ENCODE data around the gene DISC1.

Gene DISC1

GRCh38 chr1:231828182-231828920, 201.8 kb downstream of the DISC1 start:
- no peak for DNase-seq

DNA sequence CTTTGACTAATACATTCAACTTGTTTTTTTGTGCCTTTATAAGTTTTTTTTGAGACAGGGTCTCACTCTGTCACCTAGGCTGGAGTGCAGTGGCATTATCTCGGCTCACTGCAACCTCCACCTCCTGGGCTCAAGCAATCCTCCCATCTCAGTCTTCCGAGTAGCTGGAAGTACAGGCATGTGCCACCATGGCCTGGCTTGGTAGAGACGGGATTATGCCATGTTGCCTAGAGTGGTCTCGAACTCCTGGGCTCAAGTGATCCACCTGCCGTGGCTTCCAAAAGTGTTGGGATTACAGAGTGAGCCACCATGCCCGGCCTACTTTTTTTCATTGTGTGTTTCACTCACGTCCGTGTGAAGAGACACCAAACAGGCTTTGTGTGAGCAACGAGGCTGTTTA, 202.7 kb downstream of the DISC1 start:
- DNase-seq: no peak

DNA sequence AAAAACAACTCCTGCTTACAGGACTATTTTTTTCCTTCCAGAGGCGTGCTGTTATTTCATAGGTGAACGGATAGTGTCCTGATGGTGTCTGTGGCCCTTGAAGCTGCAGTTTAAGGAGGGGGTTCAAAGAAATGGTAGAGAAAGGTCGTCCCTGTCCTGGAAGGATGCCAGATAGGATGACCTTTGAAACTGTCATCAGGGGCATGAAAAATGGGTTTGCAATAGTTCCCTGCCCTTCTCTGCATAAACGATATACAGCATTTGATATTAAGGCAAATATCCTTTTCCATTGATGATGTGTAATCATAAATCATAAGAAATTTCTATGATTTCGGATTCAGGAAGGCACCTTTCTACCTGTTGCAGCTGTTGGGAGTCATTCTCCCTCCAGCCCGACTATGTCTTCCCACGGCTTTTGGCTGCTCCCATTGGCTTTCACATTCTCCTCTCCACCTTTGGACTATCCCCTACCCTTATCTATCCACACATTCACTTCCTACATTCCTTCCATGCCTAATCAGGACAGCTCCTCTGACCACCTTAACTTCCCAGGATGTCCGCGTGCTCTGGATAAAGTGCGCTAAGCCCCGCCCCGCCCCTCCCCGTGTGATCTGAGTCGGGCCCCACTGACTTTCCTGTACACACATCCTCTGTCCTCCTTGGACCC, 209.8 kb downstream of the DISC1 start:
- no peak for DNase-seq

DNA sequence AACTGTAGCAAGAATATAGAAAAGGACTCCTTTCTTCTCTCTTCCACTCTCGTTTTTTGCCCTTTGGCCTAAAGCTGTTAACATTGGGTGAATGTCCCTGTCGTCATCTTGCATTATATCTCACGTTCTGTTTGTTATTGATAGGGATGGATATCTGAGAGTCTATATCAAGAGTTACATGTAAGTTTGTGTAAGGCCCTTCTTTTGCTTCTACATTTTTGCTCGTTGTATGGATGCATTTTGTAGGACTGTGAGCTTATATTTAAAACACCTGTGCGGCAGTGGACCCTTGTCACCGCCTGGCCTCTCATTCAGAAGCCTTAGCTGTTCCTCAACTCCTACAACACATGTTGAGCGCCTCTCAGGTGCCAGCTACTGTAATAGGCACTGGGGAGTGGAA, 211.9 kb downstream of the DISC1 start:
- no peak for DNase-seq

DNA sequence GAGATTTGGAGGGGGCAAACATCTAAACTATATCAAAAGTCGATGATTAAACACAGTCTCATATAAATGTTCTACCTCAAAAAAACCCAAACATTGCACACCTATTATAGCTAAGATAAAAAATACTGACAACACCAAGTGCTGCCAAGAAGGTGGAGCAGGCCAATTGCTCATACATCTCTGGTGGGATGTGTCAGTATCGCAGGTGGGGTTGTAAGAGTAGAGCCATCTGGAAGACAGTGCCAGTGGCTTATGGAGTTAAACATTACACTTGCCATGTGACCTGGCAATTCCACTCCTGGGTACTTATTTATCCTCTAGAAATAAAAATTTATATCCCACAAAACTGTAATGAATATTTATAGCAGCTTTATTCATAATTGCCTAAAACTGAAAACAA, 213.4 kb downstream of the DISC1 start:
- DNase-seq: no peak

DNA sequence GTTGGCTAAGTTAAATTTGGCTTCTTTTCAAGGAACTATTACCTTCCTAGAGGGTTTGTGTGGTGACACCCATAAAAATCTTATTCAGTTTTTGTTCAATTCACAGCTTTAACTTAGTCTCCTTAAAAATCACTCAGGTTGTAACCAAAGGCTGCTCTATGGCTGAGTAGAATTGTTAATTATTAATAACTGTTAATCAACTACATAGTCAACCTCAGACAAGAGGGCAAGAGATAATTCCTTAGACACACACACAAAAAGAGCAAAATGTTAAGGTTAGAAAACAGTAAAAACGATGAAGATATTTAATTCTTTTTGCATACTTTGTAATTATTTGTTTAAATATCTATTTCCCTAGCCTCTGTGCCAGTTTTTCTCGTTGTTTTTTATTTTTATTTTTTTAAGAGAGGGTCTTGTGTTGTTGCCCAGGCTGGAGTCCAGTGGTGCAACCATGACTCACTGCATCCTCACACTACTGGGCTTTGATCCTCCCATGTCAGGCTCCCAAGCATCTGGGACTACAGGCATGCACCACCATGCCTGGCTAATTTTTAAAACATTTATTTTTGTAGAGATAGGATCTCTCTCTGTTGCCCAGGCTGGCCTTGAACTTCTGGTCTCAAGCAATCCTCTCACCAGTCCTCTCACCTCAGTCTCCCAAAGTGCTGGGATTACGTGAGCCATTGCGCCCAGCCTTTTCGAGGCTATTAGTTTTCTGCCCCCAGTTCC, 215.2 kb downstream of the DISC1 start:
- DNase-seq: no peak

DNA sequence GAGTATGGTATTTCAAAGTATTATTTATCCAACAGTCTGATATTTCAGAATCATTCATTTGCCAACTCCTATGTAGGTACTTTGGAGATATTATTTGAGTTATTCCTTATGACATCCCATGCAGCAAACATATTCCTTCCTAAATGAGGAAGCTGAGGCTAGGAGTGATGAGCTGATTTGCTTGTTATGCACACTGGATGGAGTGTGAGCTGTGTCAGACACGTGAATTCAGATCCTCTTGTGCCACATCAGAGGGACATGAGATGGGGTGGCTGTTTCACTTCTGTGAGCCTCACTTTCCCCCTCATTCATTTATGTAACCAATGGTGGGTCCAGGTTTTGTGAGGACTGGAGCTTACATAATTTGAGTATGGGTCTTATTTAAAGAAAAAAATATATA, 215.9 kb downstream of the DISC1 start:
- DNase-seq: no peak

GRCh38 chr1:231844986-231845502, 218.5 kb downstream of the DISC1 start:
- no peak for DNase-seq

DNA sequence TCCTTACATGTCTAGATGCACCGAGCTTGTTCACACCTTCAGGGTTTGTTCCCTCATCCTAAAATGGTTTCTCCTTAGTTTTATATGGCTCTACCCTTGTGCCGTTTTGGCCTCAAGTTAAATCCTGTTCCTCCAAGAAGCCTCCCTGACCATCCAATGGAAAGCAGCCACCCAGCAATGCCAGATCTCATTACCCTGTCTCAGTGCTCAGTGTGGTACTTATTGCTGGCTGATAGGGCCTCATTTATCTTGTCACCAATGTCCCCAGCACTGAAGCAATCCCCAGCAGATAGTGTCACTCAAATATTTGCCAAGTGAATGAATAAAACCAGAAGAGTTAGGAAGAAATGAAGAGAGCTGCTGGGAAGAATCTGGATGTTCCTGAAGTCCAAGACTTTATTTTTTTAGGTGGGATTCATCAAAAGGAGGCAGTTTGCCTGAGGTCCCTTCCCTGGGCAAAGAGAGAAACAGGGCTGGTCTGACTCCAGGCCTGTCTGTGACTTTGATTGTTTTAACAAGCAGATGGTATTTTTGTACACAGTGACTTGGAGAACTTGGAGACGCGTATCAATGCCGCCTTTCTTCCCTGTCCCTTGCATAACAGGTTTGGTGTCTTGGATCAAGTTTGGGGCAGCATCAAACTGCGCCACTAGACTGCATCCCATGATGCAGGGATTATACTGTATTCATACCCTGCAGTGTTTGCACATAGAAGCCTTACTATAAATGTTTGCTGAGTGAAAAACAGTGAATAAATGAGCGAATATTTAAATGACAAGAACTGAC, 221.2 kb downstream of the DISC1 start:
- no peak for DNase-seq

DNA sequence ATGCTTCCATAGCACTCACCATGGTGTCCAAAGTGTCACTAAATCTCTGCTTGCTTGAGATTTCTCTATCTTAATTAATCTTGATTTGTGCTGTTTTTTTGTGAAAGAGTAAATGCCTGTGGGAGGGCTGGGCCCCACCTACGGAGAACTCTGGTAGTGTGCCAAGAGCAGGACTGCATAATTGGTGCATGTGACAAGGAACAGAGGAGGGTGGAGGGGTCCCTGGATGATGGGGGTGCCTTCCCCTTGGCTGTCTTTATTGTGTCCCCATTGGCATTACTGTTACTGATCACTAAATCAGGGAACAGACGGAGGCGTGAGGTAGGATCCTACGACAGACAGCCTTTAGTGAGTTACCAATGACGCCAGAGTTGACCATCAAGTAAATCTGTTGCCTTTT, 223.4 kb downstream of the DISC1 start:
- no peak for DNase-seq

GRCh38 chr1:231850786-231851185, 224.2 kb downstream of the DISC1 start:
- DNase-seq: no peak

DNA sequence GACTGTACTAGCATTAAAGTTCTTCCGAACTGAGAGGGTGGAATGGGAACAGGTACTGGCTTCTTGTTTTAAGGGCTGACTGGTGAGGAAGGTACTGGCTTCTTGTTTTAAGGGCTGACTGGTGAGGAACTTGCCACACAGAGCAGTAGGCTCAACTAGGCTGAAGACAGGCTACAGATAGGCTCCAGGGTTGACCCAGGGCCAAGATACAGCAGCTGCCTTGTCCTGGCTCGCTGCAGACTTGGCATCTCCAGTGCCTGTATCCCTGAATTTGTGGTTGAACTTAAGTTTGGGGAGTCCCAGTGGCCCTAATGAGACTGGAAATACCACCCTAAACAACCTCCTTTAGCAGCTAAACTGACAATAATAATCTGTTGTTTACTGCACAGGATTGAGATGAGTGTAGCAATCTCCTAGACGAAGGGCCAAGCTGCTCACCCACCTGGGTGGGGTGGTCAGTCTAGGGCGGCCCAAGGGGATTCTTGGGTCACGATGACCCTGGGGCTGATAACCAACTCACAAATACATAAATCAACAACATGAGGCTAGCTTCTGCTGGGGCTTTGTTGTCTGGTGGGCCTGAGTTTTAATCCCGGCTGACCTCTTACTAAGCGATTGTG, 227.1 kb downstream of the DISC1 start:
- no peak for DNase-seq

DNA sequence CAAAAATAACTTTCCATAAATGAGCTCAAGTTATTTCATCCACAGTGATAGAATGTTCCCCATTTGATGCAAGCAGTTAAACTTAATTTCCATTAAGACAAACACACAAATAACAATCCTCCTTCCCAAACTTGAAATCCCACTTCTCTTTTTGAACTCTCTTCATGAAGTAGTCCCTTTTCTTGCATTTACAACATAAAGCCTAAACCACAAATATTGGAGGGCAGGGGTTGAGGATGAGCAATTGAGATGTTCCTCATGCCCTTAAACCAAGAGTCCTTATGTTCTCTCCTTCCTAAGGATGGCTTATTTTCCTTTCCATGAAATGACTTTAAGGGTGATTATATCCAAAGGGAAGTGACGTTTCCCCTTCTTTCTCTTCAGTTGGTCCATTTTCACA, 228.8 kb downstream of the DISC1 start:
- DNase-seq: no peak

GRCh38 chr1:231855926-231856325, 229.3 kb downstream of the DISC1 start:
- no peak for DNase-seq

- no peak for DNase-seq
Measured at GRCh38 chr1:231856426-231856825, 229.8 kb downstream of the DISC1 start.

DNA sequence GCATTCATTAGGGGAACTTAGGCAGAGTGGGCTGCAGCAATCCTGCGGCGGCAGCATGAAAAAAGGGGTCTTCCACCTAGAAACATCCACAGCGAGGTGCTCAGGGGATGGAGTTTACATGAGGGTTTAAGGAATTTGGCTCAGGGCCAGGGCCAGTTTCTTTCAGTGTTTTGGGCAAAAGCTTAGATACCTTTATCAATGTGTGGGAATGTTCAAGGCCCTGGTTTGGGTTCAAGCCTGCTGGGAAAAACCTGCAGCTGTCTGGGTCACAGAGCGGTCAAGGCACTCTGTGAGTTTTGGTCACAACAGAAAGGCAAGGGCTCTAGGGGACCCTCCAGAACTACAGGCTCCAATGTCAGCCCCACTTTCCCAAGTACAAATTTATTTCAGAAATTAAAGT, 230.3 kb downstream of the DISC1 start:
- no peak for DNase-seq

- no peak for DNase-seq
Measured at GRCh38 chr1:231857609-231858135, 231.1 kb downstream of the DISC1 start.

GRCh38 chr1:231860221-231861088, 233.9 kb downstream of the DISC1 start:
- DNase-seq: no peak

DNA sequence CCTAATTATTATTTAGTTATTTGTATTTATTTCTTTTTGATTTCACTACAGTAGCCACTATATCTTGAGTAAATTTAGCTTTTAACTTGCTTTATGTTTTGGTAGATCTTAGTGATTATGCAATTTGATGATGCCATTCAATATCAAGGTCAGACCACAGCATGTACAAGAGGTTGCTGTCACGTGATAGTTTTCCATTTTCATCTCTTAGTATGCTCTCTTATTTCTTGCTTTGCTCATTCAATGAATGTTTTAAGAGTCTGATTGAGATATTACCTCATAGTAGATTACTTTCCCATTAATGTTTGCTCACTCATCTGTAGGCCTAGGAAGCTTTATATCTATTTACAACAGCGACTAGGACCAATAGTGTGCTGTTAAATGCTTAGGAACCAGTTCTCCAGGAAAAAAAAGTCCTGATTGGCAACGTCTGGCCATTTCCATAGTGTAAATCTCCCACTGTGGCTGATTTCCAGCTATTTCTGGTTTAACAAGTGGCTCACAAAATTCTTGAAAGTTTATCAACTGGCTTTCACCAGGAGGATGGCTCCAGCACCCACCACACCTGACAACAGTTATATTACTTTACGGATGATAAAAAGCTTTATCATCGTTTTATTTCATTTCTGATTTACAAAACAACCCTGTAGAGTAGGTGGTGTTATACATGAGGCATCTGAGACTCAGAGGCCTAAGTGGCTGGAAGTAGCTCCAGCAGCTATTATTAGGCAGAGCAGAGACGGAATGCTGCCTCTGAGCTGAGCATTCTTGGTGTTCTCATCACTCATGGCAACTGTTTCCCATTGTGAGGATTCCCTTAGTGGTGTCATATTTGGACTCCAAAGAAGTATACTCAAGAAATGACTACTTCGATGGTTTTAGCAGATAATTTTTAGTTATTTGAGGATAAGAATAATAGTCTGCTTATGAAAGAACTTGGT, 235.2 kb downstream of the DISC1 start:
- DNase-seq: no peak

DNA sequence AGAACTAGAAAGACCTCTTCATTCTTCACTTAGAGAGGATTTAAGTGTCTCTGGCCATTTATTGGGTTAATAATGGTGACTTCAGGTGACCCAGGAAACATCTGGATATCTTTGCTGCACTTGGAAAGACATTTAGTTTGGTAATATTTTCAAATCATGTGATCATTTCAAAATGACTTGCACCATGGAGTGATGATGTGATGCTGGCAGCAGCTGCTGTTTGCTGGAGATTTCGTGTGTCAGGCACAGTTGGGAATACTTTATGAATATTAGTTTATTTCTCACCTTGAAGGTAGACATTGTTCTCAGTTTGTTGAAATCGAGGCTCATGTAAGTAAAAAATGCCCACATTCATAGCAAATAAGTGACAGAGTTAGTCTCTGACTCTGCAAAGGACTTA, 236.0 kb downstream of the DISC1 start:
- no peak for DNase-seq

All from NCI-H2081 treated with DMSO at 0.1 percent for 48 hours (cell line).